ENCODE results near the gene BRIP1.

DNA sequence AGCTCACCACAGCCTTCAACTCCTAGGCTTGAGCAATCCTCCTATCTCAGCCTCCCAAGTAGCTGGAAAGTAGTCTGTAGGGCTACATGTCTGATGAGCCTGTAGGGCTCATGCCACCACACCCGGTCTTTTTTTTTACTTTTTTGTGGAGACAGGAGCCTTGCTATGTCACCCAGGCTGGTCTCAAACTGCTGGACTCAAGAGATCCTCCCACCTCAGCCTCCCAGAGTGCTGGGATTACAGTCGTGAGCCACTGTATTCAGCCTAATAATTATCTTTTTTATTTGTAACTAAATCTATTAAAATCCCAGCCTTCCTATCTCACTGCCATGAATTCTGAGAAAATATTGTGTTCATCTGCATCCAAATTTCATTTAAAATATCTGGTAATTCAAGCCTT, 15.1 kb downstream of the BRIP1 start:
- TF ChIP-seq POLR2AphosphoS5 (IDR thresholded peaks at IDR 0.05), result no peak
- TF ChIP-seq POLR2A (IDR thresholded peaks at IDR 0.05), result no peak

Measured in stomach (tissue), 4 donors.